M059J (cell line): ENCODE measurements around the gene MON1B. TPM values are rescaled to one million over a fixed set of nuclear protein-coding genes. Genes with fewer than 3 reads are reported as not detected.
"Not testable (repeated sequence)": the region's sequence is repeated elsewhere in the genome, so short reads cannot be mapped to it uniquely, and the experiment has no call there.

Source experiments
- DNase-seq: peaks from one replicate; pipeline ENCODE4 v3.0.0-alpha.2; 2012; ENCODE audit warnings: low read depth
- total RNA-seq: library from RNA; depleted of rRNA; stranded (reverse); fragments of >200 nt; shearing (Covaris generic); gene quantifications from 2 replicates; pipeline ENCODE4 v1.2.3, GENCODE V29; 2014; rRNA removed

Gene MON1B
- total RNA-seq = 12.5 and 16.3 TPM in 2 replicates

DNA sequence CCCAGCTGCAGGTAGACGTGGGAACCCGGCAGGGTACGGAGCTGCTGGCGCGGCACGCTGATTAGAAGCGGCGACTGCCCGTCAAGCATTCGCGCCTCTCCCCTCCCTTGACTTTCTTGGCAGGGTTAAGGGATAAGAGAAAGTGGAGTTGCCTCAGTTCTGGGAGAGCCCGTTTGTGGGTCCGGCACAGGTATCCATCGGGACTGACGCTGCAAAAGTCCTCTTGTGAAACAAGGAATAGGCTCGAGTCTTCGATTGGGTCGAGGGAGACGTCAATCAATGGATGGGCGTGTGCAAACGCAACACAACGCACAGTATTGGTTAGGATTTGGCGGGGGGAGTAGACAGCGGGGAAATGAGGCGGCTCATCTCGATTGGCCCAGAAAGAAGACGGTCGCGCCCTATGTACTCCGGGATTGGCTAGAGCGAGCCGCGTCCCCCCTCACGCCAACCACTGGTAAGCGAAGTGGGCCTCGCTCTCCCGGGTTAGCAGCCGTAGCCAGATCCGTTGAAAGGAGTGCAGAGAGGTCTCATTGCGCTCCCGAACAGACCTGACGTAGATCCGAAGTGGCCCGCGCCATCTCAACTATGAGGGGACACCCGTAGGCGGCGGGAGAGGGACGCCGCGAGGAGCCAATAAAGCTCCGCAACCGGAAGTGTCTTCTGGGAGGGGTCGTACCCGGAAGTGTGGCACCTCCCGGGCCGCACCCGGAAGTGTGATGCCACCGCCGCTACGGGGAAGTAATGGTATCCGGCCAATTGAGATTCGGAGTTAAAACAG is at the start of gene MON1B:
TSS of gene MON1B (plus strand) at position 713 of the 781 bp plus-strand sequence. CDS start 296 bp downstream, outside the sequence.
- DNase-seq = peak; percentile 99

DNA sequence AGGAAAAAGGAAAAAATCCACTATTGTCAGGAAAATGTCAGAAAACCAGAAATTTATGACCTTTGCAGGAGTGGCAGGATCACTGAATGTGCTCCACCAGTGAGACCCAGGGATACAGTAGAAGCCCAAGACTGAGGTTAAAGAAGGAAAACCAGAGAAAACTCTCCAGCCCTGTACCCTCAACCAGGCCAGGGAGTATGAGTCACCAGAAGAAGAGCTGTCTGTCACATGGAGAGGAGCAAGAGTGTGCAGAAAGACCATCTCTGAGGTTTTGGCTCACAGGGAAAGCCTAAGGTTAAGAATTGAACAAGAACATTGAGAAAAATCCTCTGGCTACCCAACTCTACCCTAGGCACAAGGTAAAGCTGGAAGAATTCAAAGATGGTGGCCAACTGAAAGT is 47.6 kb upstream of the MON1B start:
- peak; percentile 7 for DNase-seq

DNA sequence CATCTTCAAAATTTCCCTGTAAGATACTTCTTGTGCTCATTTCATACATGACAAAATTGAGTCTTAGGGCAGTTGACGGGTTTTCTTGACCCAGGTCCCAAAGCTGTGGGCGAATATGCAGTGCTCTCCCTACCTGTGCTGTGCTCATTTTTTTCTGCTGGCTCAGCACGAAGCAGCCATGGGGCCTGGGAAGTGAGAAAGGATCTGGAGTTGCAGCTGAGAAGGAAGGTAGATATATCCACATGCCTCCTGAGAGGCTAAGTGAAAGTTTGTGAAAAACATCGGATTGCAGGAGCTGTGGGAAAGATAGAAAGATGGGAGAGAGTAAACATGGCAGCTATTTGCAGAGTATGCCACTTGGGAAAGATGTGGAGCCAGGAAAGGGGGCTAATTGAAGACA is 42.9 kb upstream of the MON1B start:
- no peak for DNase-seq

DNA sequence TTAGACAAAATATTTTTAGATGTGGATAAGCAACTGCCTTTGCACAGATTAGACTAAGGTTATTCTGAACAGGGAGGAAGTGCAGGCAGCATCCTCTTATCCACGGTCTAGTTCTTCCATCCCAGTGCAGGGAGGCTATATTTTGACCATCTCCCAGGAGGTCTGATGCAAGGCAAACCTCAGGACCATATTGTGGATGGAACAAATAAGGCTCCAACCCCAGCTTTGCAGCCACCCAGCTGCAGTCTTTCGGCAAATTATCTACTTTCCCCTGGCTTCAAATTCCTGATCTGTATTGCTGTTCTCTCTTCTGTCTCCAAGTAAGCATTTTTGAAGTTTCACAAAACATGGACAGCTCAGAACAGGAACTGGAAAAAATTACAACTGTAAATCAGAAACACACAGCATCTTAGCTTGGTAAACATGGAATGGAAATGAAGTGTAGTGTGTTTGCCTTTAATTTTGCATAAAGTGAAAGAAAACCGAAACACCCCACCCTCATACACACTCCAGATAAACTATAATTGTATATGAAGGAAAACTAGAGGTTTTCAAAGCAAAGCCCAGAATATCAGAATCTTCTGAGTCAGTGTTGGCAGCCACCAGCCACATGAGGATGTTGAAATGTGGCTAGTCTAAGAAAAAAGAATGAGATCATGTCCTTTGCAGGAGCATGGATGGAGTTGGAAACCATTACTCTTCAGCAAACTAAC is 33.5 kb upstream of the MON1B start:
- no peak for DNase-seq

DNA sequence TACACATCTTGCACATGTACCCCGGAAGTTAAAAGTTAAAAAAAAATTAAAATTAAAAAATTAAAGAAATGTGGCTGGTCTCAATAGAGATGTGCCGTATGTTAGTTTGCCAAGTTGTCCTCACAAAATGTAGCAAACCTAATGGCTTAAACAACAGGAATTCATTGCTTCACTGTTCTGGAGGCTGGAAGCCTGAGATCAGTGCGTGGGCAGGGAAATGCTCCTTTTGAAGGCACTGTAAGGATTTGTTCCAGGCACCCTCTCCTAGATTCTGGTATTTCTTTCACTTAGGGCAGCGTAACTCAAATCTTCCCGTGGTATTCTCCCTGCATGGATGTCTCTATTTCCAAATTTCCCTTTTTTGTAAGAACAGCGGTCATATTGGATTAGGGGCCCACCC is 32.7 kb upstream of the MON1B start:
- no peak for DNase-seq

GRCh38 chr16:77165006-77165405 is 26.0 kb upstream of the MON1B start:
- DNase-seq = no peak

- DNase-seq = not testable (repeated sequence)
Observed at GRCh38 chr16:77165536-77166236, 25.3 kb upstream of the MON1B start.

DNA sequence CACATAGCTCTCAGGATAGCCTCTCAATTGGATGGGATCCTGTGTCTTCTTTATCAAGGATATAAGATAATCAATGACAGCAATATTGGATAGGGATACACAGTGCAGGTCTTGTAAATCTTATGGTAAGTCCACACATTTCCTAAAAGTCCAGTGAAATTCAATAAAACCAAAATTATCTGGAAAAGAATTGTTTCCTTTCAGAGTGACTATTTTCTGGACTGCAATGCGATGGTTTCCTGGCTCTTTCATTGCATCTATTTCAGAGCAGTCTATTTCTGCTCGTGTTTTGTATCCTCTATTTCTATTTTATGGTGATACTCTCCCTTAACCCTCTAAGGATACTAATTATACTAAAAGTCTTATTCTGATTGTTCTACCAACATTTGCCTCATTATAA is 24.3 kb upstream of the MON1B start:
- no peak for DNase-seq

- DNase-seq = no peak
Observed at GRCh38 chr16:77168901-77169300, 22.1 kb upstream of the MON1B start.

DNA sequence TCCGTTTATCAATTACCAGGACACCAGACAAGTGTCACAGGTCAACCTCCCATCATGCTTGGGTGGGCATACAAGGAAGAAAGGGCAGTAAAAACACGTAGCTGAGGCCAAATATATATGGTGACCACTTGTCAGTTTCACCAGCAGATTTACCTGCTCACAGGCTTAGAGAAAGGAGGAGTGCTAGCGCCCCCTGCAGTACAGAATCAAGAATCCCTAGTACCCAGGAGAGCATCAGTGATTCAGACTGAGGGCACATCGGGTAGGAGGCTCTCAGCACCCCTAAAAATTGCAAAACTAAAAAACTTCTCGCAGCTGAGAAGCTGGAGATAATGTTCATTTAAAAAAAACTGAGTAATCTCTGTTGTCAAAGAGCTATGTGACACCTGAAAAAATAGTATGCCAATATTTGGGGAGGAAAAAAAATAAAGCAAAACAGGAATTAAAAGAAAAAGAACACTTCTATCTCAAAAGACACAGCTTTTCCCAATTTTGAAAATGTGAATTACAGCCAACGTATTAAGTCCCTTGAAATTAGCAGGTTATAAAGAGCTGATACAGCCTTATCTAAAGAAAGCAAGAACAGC is 21.2 kb upstream of the MON1B start:
- peak; percentile 36 for DNase-seq

DNA sequence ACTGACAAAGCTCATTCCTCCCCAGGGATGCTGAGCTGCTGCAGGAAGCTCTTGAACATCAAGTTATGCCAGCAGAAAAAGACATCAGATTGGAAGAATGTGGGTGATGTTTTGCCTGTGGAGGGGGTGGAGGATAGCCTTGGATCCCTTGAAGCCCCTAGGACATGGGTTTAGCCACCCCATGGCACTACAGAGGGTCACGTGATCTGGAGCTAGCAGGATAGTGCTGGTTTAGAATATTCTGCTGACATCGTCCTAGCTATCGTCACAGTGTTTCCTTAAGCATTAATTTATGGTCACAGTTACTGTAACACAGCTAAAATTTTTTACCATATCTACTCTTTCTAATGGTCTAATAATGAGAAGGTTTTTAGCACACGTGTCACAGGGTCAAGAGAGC is 20.2 kb upstream of the MON1B start:
- DNase-seq = no peak

GRCh38 chr16:77171745-77172635 is 19.0 kb upstream of the MON1B start:
- peak; percentile 63 for DNase-seq

DNA sequence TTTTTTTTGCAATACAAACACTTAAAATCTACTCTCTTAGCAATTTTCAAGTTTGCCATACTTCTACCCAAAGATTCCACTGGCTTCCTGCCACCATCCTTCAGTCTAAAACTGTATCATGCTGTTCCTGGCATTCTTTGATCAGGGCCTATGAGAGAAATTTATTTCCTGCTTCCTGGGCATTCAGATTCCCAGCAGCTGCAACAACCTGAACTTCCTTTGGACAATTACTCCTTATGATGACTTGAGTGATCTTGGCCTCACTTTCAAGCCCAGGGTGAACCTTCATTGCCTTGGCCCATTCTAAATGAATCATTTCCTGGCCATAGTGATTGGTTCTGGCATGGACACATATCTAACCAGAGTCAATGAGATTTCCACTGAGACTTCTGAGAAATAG is 18.0 kb upstream of the MON1B start:
- peak; percentile 3 for DNase-seq

GRCh38 chr16:77183137-77183536 is 7.9 kb upstream of the MON1B start:
- peak; percentile 41 for DNase-seq

DNA sequence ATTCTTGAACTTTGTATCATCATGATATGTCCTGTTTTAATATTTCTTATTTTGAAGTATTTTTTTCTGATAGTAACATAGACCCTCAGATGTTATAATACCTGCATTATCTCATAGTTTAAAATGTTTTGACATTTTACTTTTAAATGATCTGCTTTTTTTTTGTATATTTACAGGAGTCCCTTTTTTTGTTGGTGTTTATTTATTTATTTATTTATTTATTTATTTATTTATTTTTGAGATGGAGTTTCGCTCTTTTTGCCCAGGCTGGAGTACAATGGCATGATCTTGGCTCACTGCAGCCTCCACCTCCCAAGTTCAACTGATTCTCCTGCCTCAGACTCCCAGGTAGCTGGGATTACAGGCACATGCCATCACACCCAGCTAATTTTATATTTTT is 4.7 kb upstream of the MON1B start:
- DNase-seq = not testable (repeated sequence)

DNA sequence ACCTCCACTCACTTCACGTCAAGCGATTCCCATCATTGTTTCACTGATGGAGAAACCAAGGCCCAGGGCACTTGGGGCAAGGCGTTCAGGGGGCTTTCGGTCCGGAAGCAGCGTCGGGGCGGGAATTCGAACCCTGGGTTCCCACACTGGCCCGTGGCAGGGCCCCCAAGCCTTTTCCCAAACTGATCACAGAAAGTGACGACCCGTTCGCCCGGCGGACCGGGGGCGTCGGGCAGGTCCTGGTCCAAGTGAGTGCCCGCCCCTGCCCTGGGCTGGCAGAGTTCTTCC is 856 bp upstream of the MON1B start:
- no peak for DNase-seq

DNA sequence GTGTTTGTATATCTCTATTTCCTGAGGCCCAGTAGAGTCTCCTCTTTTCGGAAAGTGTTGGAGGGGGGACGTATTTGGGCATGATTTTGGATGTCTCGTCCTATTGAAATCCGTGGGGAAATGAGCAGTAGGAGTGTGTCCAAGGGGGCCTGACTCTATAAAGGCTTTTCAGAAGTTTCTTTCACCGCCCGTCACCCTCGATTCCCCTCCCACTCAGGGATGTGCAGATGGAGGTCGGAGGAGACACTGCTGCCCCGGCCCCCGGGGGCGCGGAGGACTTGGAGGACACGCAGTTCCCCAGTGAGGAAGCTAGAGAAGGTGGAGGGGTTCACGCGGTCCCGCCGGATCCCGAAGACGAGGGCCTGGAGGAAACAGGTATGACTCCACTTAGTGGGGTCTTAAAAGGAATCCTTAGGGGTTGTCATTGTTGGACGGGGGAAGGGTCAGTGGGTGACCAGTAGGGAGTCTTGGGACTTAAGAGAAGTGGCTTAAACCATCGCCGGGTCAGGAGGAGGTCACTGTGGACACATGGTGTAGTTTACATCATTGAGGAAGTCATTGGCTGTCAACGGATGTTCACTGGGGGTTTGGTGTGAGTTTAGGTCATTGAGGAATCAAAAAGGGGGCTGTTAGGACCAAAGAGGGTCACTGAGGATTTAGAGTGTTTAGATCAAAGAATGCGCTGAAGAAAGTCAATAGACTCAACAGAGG is 424 bp downstream of the MON1B start:
- peak; percentile 20 for DNase-seq

- no peak for DNase-seq
Observed at GRCh38 chr16:77193377-77193776, 2.4 kb downstream of the MON1B start.

DNA sequence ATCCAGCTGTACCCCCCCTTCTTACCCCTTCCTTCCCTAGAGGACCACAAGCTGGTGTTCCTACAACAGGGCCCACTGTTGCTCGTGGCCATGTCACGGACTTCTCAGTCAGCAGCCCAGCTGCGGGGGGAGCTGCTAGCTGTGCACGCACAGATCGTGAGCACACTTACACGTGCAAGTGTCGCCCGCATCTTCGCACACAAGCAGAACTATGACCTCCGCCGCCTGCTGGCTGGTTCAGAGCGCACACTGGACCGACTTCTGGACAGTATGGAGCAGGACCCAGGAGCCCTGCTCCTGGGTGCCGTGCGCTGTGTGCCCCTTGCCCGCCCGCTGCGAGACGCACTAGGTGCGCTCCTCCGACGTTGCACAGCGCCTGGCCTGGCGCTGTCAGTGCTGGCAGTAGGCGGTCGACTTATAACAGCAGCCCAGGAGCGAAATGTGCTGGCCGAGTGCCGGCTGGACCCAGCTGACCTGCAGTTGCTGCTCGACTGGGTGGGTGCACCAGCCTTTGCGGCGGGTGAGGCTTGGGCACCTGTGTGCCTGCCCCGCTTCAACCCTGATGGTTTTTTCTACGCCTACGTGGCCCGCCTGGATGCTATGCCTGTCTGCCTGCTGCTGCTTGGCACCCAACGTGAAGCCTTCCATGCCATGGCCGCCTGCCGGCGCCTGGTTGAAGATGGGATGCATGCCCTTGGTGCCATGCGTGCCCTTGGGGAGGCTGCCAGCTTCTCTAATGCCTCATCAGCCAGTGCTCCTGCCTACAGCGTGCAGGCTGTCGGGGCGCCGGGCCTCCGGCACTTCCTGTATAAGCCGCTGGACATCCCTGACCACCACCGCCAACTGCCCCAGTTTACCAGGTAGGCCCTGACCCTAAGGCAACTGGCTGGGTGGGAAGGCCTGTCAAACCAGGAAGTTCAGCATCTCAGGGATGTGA is 3.6 kb downstream of the MON1B start:
- DNase-seq = no peak

DNA sequence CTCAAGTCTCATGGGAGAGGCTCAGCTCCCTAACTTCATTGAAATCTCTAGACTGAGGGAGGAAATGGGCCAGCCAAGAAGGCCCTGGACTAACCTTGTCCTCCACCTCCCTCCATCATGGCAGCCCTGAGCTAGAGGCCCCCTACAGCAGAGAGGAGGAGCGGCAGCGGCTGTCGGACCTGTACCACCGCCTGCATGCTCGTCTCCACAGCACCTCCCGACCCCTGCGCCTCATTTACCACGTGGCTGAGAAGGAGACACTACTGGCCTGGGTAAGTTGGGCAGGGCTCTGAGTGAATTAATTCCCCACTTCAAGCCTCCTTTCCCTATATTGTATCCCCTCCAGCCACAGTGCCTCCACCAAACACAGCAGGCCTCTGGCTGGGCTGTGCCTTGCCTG is 4.4 kb downstream of the MON1B start:
- DNase-seq = no peak
